Muscle of leg (tissue), 11 donors: ENCODE measurements around the gene DMD. TPM values are rescaled to one million over a fixed set of nuclear protein-coding genes. Genes with fewer than 3 reads are reported as not detected.

Experiments
- DNase-seq: peaks from one replicate; pipeline ENCODE4 v3.0.0; 2013
- H3K27ac ChIP-seq: one replicate; pipeline ENCODE4 v1.5.1; 2013; ENCODE audit warnings: mild to moderate bottlenecking, low read length, control low read depth
- H3K27me3 ChIP-seq: one replicate; pipeline ENCODE4 v1.6.1; 2013; ENCODE audit warnings: low read length; ENCODE audit not compliant: control insufficient read depth, insufficient read depth
- H3K36me3 ChIP-seq: one replicate; pipeline ENCODE4 v1.6.1; 2013; ENCODE audit warnings: low read length; ENCODE audit not compliant: control insufficient read depth, insufficient read depth
- H3K4me1 ChIP-seq: one replicate; pipeline ENCODE4 v1.6.1; 2013; ENCODE audit warnings: low read length; ENCODE audit not compliant: control insufficient read depth, insufficient read depth
- H3K4me3 ChIP-seq: one replicate; pipeline ENCODE4 v1.5.1; 2013; ENCODE audit warnings: low read length, control low read depth
- H3K9me3 ChIP-seq: replicated peaks from 2 replicates; pipeline ENCODE4 v1.6.1; 2013; ENCODE audit warnings: low read depth, low read length; ENCODE audit not compliant: control insufficient read depth
- WGBS: methylation state at CpG from one replicate; pipeline ENCODE4 v1.1.5; 2013; ENCODE audit warnings: missing lambda C conversion rate; ENCODE audit not compliant: insufficient coverage; 5-methylcytosine and 5-hydroxymethylcytosine counted together
- polyA plus RNA-seq, 8 donors: library from polyadenylated mRNA; unstranded; fragments of 120-200 nt; gene quantifications; one replicate each; pipeline versions ENCODE4 v1.2.1 to v1.2.3, GENCODE V29; 2013; ENCODE audit warnings: inconsistent platforms in 1 of 8, low replicate concordance in 1 of 8; ENCODE audit not compliant: insufficient read length in 8 of 8, insufficient read depth in 1 of 8
- total RNA-seq: library from RNA; stranded (reverse); fragments of 120-200 nt; gene quantifications from one replicate; pipeline ENCODE4 v1.2.4, GENCODE V29; 2013

DMD gene
- total and polyA plus RNA-seq, 9 donors: 50.3 to 106 (median 68.9) TPM

- Histone ChIP-seq H3K4me3 (no peak overlapping the region), H3K36me3 (no peaks in the 10 kb centered on the region), H3K9me3 (no peaks in the 10 kb centered on the region), H3K27ac (no peak overlapping the region), H3K4me1 (no peaks in the 10 kb centered on the region), H3K27me3 (no peaks in the 10 kb centered on the region)
- 94% methylated on average over 2 of the region's 2 CpGs for WGBS
- DNase-seq: no peak
Measured at GRCh38 chrX:31542566-31542965, 1668.8 kb downstream of the DMD start.

- Histone ChIP-seq H3K4me3 (no peak overlapping the region), H3K4me1 (no peaks in the 10 kb centered on the region), H3K27me3 (no peaks in the 10 kb centered on the region), H3K9me3 (no peaks in the 10 kb centered on the region), H3K27ac (no peak overlapping the region), H3K36me3 (no peaks in the 10 kb centered on the region)
- no peak for DNase-seq
- no CpG with 5 or more reads among the region's 2 CpGs for WGBS
Measured at GRCh38 chrX:31540313-31540712, 1671.0 kb downstream of the DMD start.

- H3K27ac ChIP-seq: no peak overlapping the region
- no peak overlapping the region for H3K4me3 ChIP-seq
- H3K4me1 ChIP-seq: no peaks in the 10 kb centered on the region
- peaks cover 3% of the 10 kb centered on the region for H3K27me3 ChIP-seq
- no peak for DNase-seq
- no peaks in the 10 kb centered on the region for H3K9me3 ChIP-seq
- H3K36me3 ChIP-seq: no peaks in the 10 kb centered on the region
- no CpG with 5 or more reads among the region's 7 CpGs for WGBS
Measured at GRCh38 chrX:31527455-31528126, 1683.8 kb downstream of the DMD start.

- H3K9me3 ChIP-seq: no peaks in the 10 kb centered on the region
- H3K4me1 ChIP-seq: no peaks in the 10 kb centered on the region
- H3K36me3 ChIP-seq: no peaks in the 10 kb centered on the region
- no peak overlapping the region for H3K4me3 ChIP-seq
- peaks cover 3% of the 10 kb centered on the region for H3K27me3 ChIP-seq
- WGBS: 60% methylated on average over 1 of the region's 7 CpGs
- H3K27ac ChIP-seq: no peak overlapping the region
- DNase-seq: no peak
Measured at GRCh38 chrX:31523884-31524536, 1687.3 kb downstream of the DMD start.

- no peak for DNase-seq
- H3K27ac ChIP-seq: no peak overlapping the region
- 76% methylated on average over 7 of the region's 7 CpGs for WGBS
- H3K9me3 ChIP-seq: no peaks in the 10 kb centered on the region
- H3K27me3 ChIP-seq: peaks cover 3% of the 10 kb centered on the region
- no peaks in the 10 kb centered on the region for H3K4me1 ChIP-seq
- no peak overlapping the region for H3K4me3 ChIP-seq
- no peaks in the 10 kb centered on the region for H3K36me3 ChIP-seq
Measured at GRCh38 chrX:31522760-31523159, 1688.6 kb downstream of the DMD start.

- Histone ChIP-seq H3K4me3 (no peak overlapping the region), H3K9me3 (no peaks in the 10 kb centered on the region), H3K27ac (no peak overlapping the region), H3K4me1 (no peaks in the 10 kb centered on the region), H3K27me3 (peaks cover 3% of the 10 kb centered on the region), H3K36me3 (no peaks in the 10 kb centered on the region)
- DNase-seq: no peak
- WGBS: no CpG with 5 or more reads among the region's 3 CpGs
Measured at GRCh38 chrX:31521941-31522340, 1689.4 kb downstream of the DMD start.

GRCh38 chrX:31516527-31516926, 1694.8 kb downstream of the DMD start:
- H3K36me3 ChIP-seq: no peaks in the 10 kb centered on the region
- H3K4me3 ChIP-seq: no peak overlapping the region
- no peaks in the 10 kb centered on the region for H3K27me3 ChIP-seq
- no peak for DNase-seq
- no peaks in the 10 kb centered on the region for H3K9me3 ChIP-seq
- WGBS: 48% methylated on average over 3 of the region's 6 CpGs
- H3K4me1 ChIP-seq: no peaks in the 10 kb centered on the region
- no peak overlapping the region for H3K27ac ChIP-seq

- peak; percentile 52 for DNase-seq
- Histone ChIP-seq H3K27me3 (no peaks in the 10 kb centered on the region), H3K4me1 (peaks cover 2% of the 10 kb centered on the region), H3K4me3 (no peak overlapping the region), H3K9me3 (no peaks in the 10 kb centered on the region), H3K27ac (peak overlapping the region; percentile 47), H3K36me3 (no peaks in the 10 kb centered on the region)
- no CpG with 5 or more reads among the region's 4 CpGs for WGBS
Measured at GRCh38 chrX:31508338-31508737, 1703.0 kb downstream of the DMD start.

DNA sequence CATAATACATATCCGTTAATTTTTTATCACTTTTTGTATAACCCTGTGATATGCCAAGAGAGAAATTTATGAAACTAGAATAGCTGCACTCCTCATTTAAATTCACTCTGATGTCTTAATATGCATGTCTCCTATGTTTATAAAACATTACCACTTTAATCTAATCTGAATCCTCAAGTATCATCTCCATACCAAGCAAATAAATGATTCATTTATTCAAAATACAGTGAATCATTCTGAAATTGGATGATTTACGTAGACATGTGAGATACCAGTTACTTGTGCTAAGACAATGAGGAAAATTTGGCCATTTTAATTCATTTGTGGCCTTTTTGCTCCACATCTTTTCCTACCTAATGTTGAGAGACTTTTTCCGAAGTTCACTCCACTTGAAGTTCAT, 1704.4 kb downstream of the DMD start:
- H3K4me1 ChIP-seq: peaks cover 2% of the 10 kb centered on the region
- WGBS: no CpG with 5 or more reads among the region's 3 CpGs
- no peak for DNase-seq

GRCh38 chrX:31506360-31506759, 1705.0 kb downstream of the DMD start:
- Histone ChIP-seq H3K9me3 (no peaks in the 10 kb centered on the region), H3K36me3 (no peaks in the 10 kb centered on the region), H3K27ac (no peak overlapping the region), H3K27me3 (no peaks in the 10 kb centered on the region), H3K4me1 (peaks cover 2% of the 10 kb centered on the region), H3K4me3 (no peak overlapping the region)
- no peak for DNase-seq
- WGBS: no CpG with 5 or more reads among the region's 3 CpGs

More for the DNA sequence above, 1704.4 kb downstream of the DMD start:
- no peaks in the 10 kb centered on the region for H3K9me3 ChIP-seq
- no peak overlapping the region for H3K4me3 ChIP-seq
- no peak overlapping the region for H3K27ac ChIP-seq
- no peaks in the 10 kb centered on the region for H3K27me3 ChIP-seq
- H3K36me3 ChIP-seq: no peaks in the 10 kb centered on the region
